Gastroesophageal sphincter (tissue), 3 donors: ENCODE results near the gene SLC26A8.

ENCODE experiments used
- EP300 ChIP-seq: sonication (generic); formaldehyde crosslinking; IDR thresholded peaks from one replicate; pipeline ENCODE4 v1.6.1; 2017; ENCODE audit warnings: antibody characterized with exemption, mild to moderate bottlenecking
- POLR2A ChIP-seq, 2 donors: fragments of 450-650 bp; IDR thresholded peaks; one replicate each; pipeline ENCODE4 v1.6.1; 2017; ENCODE audit warnings: antibody characterized with exemption in 2 of 2, mild to moderate bottlenecking in 2 of 2, moderate library complexity in 1 of 2
- POLR2AphosphoS5 ChIP-seq: sonication (generic); formaldehyde crosslinking; IDR thresholded peaks from one replicate; pipeline ENCODE4 v1.6.1; 2017; ENCODE audit warnings: antibody characterized with exemption
- TF ChIP-seq, protein P1 (sequence below), 4 experiments: fragments of 200-600 bp in 2 of 4; fragments of 450-650 bp in 2 of 4; sonication (generic) in 1 of 4; IDR thresholded peaks; one replicate each; pipeline ENCODE4 v1.5.1; 2017 to 2019; ENCODE audit warnings: antibody characterized with exemption in 4 of 4, mild to moderate bottlenecking in 2 of 4, moderate library complexity in 2 of 4

DNA sequence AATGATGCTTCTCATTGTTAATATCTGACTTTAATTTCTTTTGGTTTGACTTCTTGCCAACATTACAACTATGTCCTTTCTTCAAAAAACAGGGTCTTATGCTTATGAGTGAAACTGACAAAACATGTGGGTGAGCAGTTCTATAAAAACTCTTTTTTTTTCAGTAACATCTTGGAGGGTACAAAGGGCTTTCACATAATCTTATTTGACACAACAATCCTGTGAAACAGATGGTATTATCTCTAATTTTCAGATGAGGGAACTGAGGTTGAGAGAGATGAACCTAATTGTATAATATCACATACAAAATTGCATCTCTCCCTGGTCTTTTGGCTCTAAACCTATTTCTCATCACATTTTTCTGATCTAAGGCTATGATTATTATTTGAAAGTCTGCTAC is 41.5 kb upstream of the SLC26A8 start:
- TF ChIP-seq, protein P1, sequence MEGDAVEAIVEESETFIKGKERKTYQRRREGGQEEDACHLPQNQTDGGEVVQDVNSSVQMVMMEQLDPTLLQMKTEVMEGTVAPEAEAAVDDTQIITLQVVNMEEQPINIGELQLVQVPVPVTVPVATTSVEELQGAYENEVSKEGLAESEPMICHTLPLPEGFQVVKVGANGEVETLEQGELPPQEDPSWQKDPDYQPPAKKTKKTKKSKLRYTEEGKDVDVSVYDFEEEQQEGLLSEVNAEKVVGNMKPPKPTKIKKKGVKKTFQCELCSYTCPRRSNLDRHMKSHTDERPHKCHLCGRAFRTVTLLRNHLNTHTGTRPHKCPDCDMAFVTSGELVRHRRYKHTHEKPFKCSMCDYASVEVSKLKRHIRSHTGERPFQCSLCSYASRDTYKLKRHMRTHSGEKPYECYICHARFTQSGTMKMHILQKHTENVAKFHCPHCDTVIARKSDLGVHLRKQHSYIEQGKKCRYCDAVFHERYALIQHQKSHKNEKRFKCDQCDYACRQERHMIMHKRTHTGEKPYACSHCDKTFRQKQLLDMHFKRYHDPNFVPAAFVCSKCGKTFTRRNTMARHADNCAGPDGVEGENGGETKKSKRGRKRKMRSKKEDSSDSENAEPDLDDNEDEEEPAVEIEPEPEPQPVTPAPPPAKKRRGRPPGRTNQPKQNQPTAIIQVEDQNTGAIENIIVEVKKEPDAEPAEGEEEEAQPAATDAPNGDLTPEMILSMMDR (IDR thresholded peaks at IDR 0.05): no peak
- TF ChIP-seq POLR2AphosphoS5 (no peak), EP300 (no peak), POLR2A (IDR thresholded peaks at IDR 0.05) (no peak)
